T-helper 22 cell (primary cell): ENCODE data around the gene LIN9.
A peak's percentile ranks its signal among the peaks of the same experiment; 100 is the strongest.

Source experiments
- DNase-seq: peaks from one replicate; pipeline ENCODE4 v3.0.0-alpha.2; 2020; ENCODE audit warnings: low read depth

Gene LIN9

GRCh38 chr1:226318471-226318870 is 9.5 kb upstream of the LIN9 start:
- DNase-seq, result no peak

- DNase-seq, result no peak
These were observed 5.1 kb upstream of the LIN9 start for GRCh38 chr1:226314055-226314454.

GRCh38 chr1:226312065-226312464 is 3.1 kb upstream of the LIN9 start:
- no peak for DNase-seq

- no peak for DNase-seq
These were observed 2.4 kb upstream of the LIN9 start for GRCh38 chr1:226311376-226311775.

- DNase-seq, result no peak
These were observed 1.8 kb upstream of the LIN9 start for GRCh38 chr1:226310637-226311195.

- DNase-seq, result no peak
These were observed 1.2 kb upstream of the LIN9 start for GRCh38 chr1:226310245-226310540.

- DNase-seq, result no peak
These were observed 657 bp upstream of the LIN9 start for GRCh38 chr1:226309398-226310244.

GRCh38 chr1:226308166-226308722 is 720 bp downstream of the LIN9 start:
- peak; percentile 0 for DNase-seq

- DNase-seq, result no peak
These were observed 2.5 kb downstream of the LIN9 start for GRCh38 chr1:226306425-226306824.

GRCh38 chr1:226305184-226305583 is 3.8 kb downstream of the LIN9 start:
- DNase-seq, result no peak

GRCh38 chr1:226304291-226304955 is 4.5 kb downstream of the LIN9 start:
- no peak for DNase-seq

- no peak for DNase-seq
These were observed 6.2 kb downstream of the LIN9 start for GRCh38 chr1:226302731-226303130.

GRCh38 chr1:226296911-226297310 is 12.1 kb downstream of the LIN9 start:
- DNase-seq, result no peak

- no peak for DNase-seq
These were observed 15.4 kb downstream of the LIN9 start for GRCh38 chr1:226293553-226293920.

- no peak for DNase-seq
These were observed 16.0 kb downstream of the LIN9 start for GRCh38 chr1:226292874-226293552.

GRCh38 chr1:226287587-226287986 is 21.4 kb downstream of the LIN9 start:
- no peak for DNase-seq

- no peak for DNase-seq
These were observed 27.9 kb downstream of the LIN9 start for GRCh38 chr1:226281058-226281457.

- no peak for DNase-seq
These were observed 29.5 kb downstream of the LIN9 start for GRCh38 chr1:226279498-226279897.

GRCh38 chr1:226277897-226278296 is 31.1 kb downstream of the LIN9 start:
- no peak for DNase-seq

GRCh38 chr1:226276987-226277386 is 32.0 kb downstream of the LIN9 start:
- DNase-seq, result no peak

GRCh38 chr1:226276077-226276682 is 32.8 kb downstream of the LIN9 start:
- DNase-seq, result no peak

- no peak for DNase-seq
These were observed 34.8 kb downstream of the LIN9 start for GRCh38 chr1:226274138-226274537.
